ENCODE measurements around the gene C1QTNF3.

The C1QTNF3 gene

GRCh38 chr5:33997331-33997983, 45.6 kb downstream of the C1QTNF3 start:
- DNase-seq (ENCODE audit: low spot score): no peak

DNA sequence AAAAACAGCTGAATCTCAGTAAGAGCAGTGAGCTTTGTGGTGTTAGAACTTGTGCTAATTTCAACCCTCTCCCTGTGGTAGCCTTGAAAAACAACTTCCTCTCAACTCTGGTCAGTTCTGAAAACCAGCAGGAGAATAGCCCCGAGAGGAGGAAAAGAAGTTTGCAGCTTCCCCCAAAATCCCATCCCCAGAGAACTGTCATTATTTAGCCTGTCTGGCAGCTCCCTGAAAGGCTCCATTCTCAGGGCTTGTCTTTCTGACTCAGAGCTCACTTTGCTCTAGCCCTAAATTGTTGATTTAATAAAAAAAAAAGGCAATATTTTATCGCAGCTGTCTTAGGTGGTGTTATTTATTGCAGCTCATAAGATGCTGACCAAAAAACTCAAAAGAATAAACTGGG, 47.1 kb downstream of the C1QTNF3 start:
- DNase-seq (ENCODE audit: low spot score): no peak

DNA sequence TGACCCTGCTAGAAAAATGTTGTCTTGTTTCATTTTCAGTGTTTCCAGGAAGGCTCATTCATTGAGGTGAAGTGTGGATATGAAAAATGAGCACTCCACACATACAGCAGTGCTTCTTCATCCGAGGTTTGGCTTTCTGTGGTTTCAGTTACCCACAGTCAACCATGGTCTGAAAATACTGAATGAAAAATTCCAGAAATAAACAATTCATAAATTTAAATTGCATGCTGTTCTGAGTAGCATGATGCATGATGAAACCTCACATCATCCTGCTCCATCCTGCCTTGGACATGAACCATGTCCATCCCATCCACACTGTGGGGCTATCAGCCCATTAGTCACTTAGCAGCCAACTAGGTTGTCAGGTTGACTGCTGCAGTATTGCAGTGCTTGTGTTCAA, 48.2 kb downstream of the C1QTNF3 start:
- no peak for DNase-seq (ENCODE audit: low spot score)

DNA sequence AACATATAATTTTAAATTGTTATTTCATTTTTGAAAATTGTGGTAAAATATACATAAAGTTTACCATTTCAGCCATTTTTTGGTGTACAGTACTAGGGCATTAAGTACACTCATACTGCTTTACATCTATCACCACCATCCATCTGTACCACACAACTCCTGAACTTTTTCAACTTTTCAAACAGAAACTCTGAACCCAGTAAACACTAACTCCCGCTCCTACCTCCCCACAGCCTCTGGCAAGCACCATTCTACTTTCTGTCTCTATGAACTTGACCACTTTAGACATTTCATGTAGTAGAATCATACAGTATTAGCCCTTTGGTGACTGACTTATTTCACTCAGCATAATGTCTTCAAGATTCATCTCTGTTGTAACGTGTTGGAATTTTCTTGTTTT, 50.1 kb downstream of the C1QTNF3 start:
- no peak for DNase-seq (ENCODE audit: low spot score)

DNA sequence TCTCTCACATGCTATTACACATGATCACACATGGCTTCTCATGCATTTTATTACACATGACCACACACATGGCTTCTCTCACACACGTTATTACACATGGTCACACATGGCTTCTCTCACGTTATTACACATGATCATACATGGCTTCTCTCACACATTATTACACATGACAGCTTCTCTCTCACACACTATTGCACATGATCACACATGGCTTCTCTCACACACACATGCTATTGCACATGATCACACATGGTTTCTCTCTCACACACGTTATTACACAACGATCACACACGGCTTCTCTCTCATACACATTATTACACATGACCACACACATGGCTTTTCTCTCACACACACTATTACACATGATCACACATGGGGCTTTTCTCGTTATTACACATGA, 57.6 kb downstream of the C1QTNF3 start:
- no peak for DNase-seq (ENCODE audit: low spot score)

DNA sequence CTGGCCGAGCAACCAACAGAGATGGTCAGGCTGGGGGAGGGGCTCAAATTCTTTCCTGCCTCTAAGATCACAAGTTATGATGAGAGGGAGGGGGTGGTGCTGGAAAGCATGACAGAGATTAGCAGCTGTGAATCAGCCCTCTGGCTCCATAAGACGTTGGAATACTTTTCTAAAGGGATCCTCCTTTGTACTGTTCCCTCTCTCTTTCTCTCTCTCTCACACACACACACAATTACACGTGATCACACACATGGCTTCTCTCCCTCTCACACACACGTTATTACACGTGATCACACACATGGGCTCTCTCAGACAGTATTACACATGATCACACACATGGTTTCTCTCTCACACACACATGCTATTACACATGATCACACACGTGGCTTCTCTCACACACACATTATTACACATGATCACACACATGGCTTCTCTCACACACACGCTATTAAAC, 58.3 kb downstream of the C1QTNF3 start, which contains the start of gene SLC45A2:
TSS of gene SLC45A2 (minus strand) at position 23 of the 454 bp plus-strand sequence. CDS start 110 bp downstream, outside the sequence.
- DNase-seq (ENCODE audit: low spot score): no peak

GRCh38 chr5:33984178-33984577, 58.8 kb downstream of the C1QTNF3 start:
- no peak for DNase-seq (ENCODE audit: low spot score)

- no peak for DNase-seq (ENCODE audit: low spot score)
These were observed 61.4 kb downstream of the C1QTNF3 start for GRCh38 chr5:33981408-33982162.

DNA sequence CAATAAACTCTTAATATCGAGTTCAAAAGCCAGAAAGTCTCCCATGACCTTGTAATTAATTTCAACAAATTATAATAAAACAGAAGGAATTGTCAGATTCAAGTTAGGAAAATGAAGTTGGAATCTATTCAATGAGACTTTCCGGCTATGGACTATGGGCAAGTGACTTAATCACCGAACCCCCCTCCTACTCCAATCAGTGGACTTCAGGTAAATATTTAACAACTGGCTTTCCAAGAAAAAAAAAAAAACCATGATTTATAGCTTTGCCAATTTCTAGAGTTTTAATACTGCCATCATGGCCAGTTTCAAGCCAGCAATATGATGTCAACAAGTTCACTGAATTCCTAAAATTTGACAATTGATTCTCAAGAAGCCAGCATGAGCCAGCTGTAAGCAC, 63.0 kb downstream of the C1QTNF3 start:
- DNase-seq (ENCODE audit: low spot score): no peak

DNA sequence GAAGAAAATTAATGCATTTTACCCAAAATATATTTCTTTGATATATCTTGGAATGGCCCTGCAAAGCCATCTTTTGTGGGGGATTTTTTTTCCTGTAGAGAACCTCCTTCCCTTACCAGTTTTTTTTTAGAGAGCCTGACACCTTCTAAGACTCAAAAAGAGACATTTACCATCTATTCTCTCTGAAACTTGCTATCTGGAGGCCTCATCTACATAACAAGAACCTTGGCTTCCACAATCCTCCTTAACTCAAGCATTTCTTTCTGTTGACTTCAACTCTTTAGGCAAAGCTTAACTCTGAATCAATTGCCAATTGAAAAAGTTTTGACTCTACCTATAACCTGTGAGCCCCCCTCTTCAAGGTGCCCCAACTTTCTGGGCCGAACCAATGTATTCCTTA, 64.7 kb downstream of the C1QTNF3 start:
- DNase-seq (ENCODE audit: low spot score): no peak

DNA sequence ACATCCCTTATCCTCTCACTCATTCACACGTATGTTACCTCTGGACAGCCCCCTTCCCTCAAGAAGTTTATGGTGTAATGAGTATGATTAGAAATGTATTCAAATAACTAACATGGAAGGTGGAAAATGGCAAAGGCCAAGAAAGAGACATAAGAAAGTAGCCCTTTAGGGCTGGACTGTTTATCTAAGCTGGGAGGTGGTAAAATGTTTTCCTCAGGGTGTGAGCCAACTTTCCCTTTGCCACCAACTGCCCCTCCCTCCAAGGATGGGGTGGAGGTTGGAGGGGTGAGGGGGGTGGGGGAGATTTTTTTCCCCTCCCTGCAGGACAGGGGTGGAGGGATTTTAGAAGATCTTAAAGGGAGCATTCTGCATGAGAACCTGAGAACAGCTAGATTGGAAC, 66.7 kb downstream of the C1QTNF3 start:
- no peak for DNase-seq (ENCODE audit: low spot score)

DNA sequence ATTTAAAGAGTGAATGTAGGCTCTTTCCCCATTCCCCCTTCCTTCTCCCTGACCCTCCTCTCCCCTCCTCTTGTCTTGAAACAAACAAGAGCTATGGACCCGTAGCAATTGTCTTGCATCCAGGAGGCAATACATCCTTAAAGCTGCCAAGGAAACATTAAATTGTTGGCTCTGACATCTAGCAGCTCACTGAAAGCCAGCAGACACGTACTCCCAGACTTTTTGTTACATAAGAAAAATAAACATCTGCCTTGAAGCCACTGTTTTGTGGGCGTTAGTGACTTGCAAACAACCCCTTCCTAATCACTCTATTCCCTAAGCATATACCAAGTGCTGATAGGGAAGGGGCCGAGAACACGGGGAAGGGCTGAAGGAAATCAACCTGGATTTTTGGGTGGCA, 67.2 kb downstream of the C1QTNF3 start:
- DNase-seq (ENCODE audit: low spot score): no peak

- no peak for DNase-seq (ENCODE audit: low spot score)
These were observed 69.7 kb downstream of the C1QTNF3 start for GRCh38 chr5:33973271-33973670.

DNA sequence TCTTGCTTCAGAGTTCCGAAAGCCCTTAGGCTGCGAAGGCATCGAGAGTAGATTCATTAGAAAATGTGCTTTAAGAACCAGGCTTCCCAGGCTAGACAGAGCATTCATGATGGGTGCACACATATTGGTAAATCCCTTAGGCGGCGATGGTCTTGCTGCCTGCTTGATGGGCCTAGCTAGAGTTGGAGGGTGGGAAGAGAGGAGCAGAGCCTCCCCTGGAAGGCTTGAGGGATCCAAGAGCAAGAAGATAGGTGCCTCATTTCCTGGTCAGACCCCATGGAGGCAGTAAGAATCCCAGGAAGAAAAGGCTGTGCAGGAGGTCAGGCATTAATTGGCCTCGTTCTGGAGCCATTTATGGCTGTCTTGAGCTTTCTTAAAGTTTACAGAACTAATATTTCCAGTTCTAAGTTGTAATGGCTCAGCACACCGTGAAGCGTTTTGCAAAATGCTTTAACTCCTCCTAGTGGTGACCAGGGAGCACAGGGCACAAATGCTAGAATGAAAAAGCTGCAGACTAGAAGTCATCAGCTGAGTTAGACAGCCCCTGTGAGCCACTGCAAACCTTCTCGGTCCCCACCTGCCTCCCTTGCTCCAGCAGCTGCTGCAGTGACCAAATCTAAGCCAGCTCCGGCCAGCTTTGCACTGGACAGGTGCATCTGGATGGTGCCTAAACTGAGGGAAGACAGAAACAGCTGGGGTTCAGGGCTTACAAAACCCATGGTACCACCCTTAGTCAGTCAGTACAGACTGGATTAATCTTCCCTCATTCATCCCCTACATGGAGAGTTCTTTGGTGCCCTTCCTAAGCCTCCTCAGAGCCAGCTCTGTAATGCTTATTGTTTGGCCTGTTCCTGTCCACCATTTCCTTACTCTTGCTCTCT, 73.2 kb downstream of the C1QTNF3 start:
- DNase-seq (ENCODE audit: low spot score): no peak

- no peak for DNase-seq (ENCODE audit: low spot score)
These were observed 74.6 kb downstream of the C1QTNF3 start for GRCh38 chr5:33968211-33969005.
